GM12874 (cell line): ENCODE measurements around the gene TMEM132D.

Experiments
- CTCF ChIP-seq: IDR thresholded peaks from 2 replicates; pipeline ENCODE4 v1.5.1; 2011; ENCODE audit warnings: low read depth, mild to moderate bottlenecking, control low read depth, low read length, moderate library complexity; ENCODE audit not compliant: insufficient read depth

The TMEM132D gene

GRCh38 chr12:129550353-129550752 lies 353.5 kb downstream of the TMEM132D start:
- no peak for TF ChIP-seq CTCF

GRCh38 chr12:129549656-129550055 lies 354.2 kb downstream of the TMEM132D start:
- no peak for TF ChIP-seq CTCF

- TF ChIP-seq CTCF: no peak
Measured at GRCh38 chr12:129544716-129545115, 359.1 kb downstream of the TMEM132D start.

- TF ChIP-seq CTCF: no peak
Measured at GRCh38 chr12:129540954-129541353, 362.9 kb downstream of the TMEM132D start.

- TF ChIP-seq CTCF: no peak
Measured at GRCh38 chr12:129540249-129540648, 363.6 kb downstream of the TMEM132D start.

GRCh38 chr12:129538137-129538536 lies 365.7 kb downstream of the TMEM132D start:
- TF ChIP-seq CTCF: no peak

- TF ChIP-seq CTCF: no peak
Measured at GRCh38 chr12:129534966-129535750, 368.7 kb downstream of the TMEM132D start.
